ENCODE data around the gene DGKG. TPM values are rescaled to one million over a fixed set of nuclear protein-coding genes. Genes with fewer than 3 reads are reported as not detected.

Gene DGKG
- total and polyA plus RNA-seq, 2 donors (not counting 1 experiment from before 2014, with no cell fraction given), result 0.67 to 10.9 TPM

GRCh38 chr3:186286114-186286513, 75.9 kb downstream of the DGKG start:
- Mint-ChIP-seq H3K4me1 (peaks cover 4% of the 10 kb centered on the region), H3K27ac (no peak overlapping the region), H3K27me3 (no peaks in the 10 kb centered on the region), H3K9me3 (ENCODE audit: insufficient read depth) (no peaks in the 10 kb centered on the region), H3K4me3 (no peak overlapping the region)
- Histone ChIP-seq H2AFZ (ENCODE audit: insufficient read depth, low read depth, low read length, poor library complexity, severe bottlenecking) (no peak overlapping the region), H3K27me3 (replicated peaks in 1 of 4; ENCODE audit: control extremely low read depth in 1 of 4, control insufficient read depth in 3 of 4, insufficient read depth in 4 of 4, low read length in 3 of 4) (no peaks in the 10 kb centered on the region), H3K4me1 (ENCODE audit: control insufficient read depth in 2 of 2, insufficient read depth in 2 of 2, low read length in 2 of 2) (peaks cover 2 to 4% of the 10 kb centered on the region in 2 donors), H3K4me2 (replicated peaks; ENCODE audit: low read depth, low read length, poor library complexity, severe bottlenecking) (no peak overlapping the region), H3K9me3 (ENCODE audit: control extremely low read depth in 1 of 3, control insufficient read depth in 2 of 3, insufficient read depth in 1 of 3, low read length in 2 of 3) (no peaks in the 10 kb centered on the region), H3K4me3 (ENCODE audit: control extremely low read depth in 1 of 5, extremely low read depth in 1 of 5, insufficient read depth in 1 of 5, low read depth in 2 of 5, low read length in 4 of 5) (no peak overlapping the region), H3K36me3 (replicated peaks in 1 of 2; ENCODE audit: control extremely low read depth in 1 of 2, control insufficient read depth in 1 of 2, extremely low read depth in 1 of 2, insufficient read depth in 2 of 2, low read length in 1 of 2) (peaks cover 0 to 1% of the 10 kb centered on the region in 2 experiments), H3K79me2 (ENCODE audit: control insufficient read depth, insufficient read depth, low read length) (no peaks in the 10 kb centered on the region), H3K27ac (ENCODE audit: low read length in 2 of 2) (no peak overlapping the region), H4K20me1 (ENCODE audit: control insufficient read depth, insufficient read depth, low read length, poor library complexity, severe bottlenecking) (no peaks in the 10 kb centered on the region), H3K9ac (ENCODE audit: low read length) (no peak overlapping the region)
- CTCF ChIA-PET, result no interaction called here
- DNase-seq (no peak), ATAC-seq (ENCODE audit: low read depth) (no peak)
- TF ChIP-seq CTCF (IDR thresholded peaks at IDR 0.05) (no peak), EZH2 (IDR thresholded peaks at IDR 0.05; ENCODE audit: borderline replicate concordance, insufficient read depth, low read depth, low read length, poor library complexity, severe bottlenecking) (no peak)
- intact Hi-C loops (cut with micrococcal nuclease), result no loop called here
- 94% methylated on average over 5 of the region's 5 CpGs for WGBS (ENCODE audit: insufficient coverage)
- POLR2A ChIA-PET, result no interaction called here

- Mint-ChIP-seq H3K9me3 (ENCODE audit: insufficient read depth) (no peaks in the 10 kb centered on the region), H3K27ac (no peak overlapping the region), H3K4me1 (peaks cover 17% of the 10 kb centered on the region), H3K27me3 (no peaks in the 10 kb centered on the region), H3K4me3 (no peak overlapping the region)
- ChIA-PET POLR2A (no interaction called here), CTCF (no interaction called here)
- no peak overlapping the region for H2AFZ ChIP-seq (ENCODE audit: insufficient read depth, low read depth, low read length, poor library complexity, severe bottlenecking)
- H3K9ac ChIP-seq (ENCODE audit: low read length), result no peak overlapping the region
- H4K20me1 ChIP-seq (ENCODE audit: control insufficient read depth, insufficient read depth, low read length, poor library complexity, severe bottlenecking), result no peaks in the 10 kb centered on the region
- intact Hi-C loops (cut with micrococcal nuclease), result no loop called here
- H3K36me3 ChIP-seq (replicated peaks in 1 of 2; ENCODE audit: control extremely low read depth in 1 of 2, control insufficient read depth in 1 of 2, extremely low read depth in 1 of 2, insufficient read depth in 2 of 2, low read length in 1 of 2), result peaks cover 0 to 1% of the 10 kb centered on the region in 2 experiments
- 96% methylated on average over 5 of the region's 6 CpGs for WGBS (ENCODE audit: insufficient coverage)
- H3K4me3 ChIP-seq (ENCODE audit: control extremely low read depth in 1 of 5, extremely low read depth in 1 of 5, insufficient read depth in 1 of 5, low read depth in 2 of 5, low read length in 4 of 5), result no peak overlapping the region
- no peak for TF ChIP-seq CTCF (IDR thresholded peaks at IDR 0.05)
- TF ChIP-seq EZH2 (IDR thresholded peaks at IDR 0.05; ENCODE audit: borderline replicate concordance, insufficient read depth, low read depth, low read length, poor library complexity, severe bottlenecking), result no peak
- H3K79me2 ChIP-seq (ENCODE audit: control insufficient read depth, insufficient read depth, low read length), result no peaks in the 10 kb centered on the region
- no peak for ATAC-seq (ENCODE audit: low read depth)
- DNase-seq, result no peak
- H3K4me2 ChIP-seq (replicated peaks; ENCODE audit: low read depth, low read length, poor library complexity, severe bottlenecking), result no peak overlapping the region
- no peaks in the 10 kb centered on the region for H3K27me3 ChIP-seq (replicated peaks in 1 of 4; ENCODE audit: control extremely low read depth in 1 of 4, control insufficient read depth in 3 of 4, insufficient read depth in 4 of 4, low read length in 3 of 4)
- no peaks in the 10 kb centered on the region for H3K9me3 ChIP-seq (ENCODE audit: control extremely low read depth in 1 of 3, control insufficient read depth in 2 of 3, insufficient read depth in 1 of 3, low read length in 2 of 3)
- peaks cover 12 to 17% of the 10 kb centered on the region in 2 donors for H3K4me1 ChIP-seq (ENCODE audit: control insufficient read depth in 2 of 2, insufficient read depth in 2 of 2, low read length in 2 of 2)
- no peak overlapping the region for H3K27ac ChIP-seq (ENCODE audit: low read length in 2 of 2)
Observed at GRCh38 chr3:186284661-186285060, 77.4 kb downstream of the DGKG start.

All from B cell (primary cell).